ENCODE results near the gene NDUFS2.

The NDUFS2 gene

GRCh38 chr1:161180639-161181038 is 21.5 kb upstream of the NDUFS2 start:
- Histone ChIP-seq H3F3A (ENCODE audit: insufficient read depth, low read length) (no peaks in the 10 kb centered on the region), H3K79me2 (ENCODE audit: insufficient read depth, low read length) (no peaks in the 10 kb centered on the region), H3K9me3 (ENCODE audit: low read length) (no peaks in the 10 kb centered on the region), H3K27ac (ENCODE audit: low read depth, low read length, poor library complexity, severe bottlenecking) (no peak overlapping the region), H3K4me3 (ENCODE audit: low read depth, low read length, poor library complexity, severe bottlenecking) (no peak overlapping the region), H3K9me2 (ENCODE audit: low read depth, low read length) (no peaks in the 10 kb centered on the region), H3K4me1 (ENCODE audit: insufficient read depth, low read length, severe bottlenecking) (peaks cover 45% of the 10 kb centered on the region), H3K9ac (ENCODE audit: low read length) (no peak overlapping the region), H3K4me2 (ENCODE audit: low read length) (no peak overlapping the region), H3K36me3 (ENCODE audit: insufficient read depth, low read length) (no peaks in the 10 kb centered on the region), H3K27me3 (ENCODE audit: insufficient read depth, low read length) (no peaks in the 10 kb centered on the region), H2AFZ (ENCODE audit: low read length) (no peak overlapping the region), H4K20me1 (ENCODE audit: insufficient read depth, low read length) (no peaks in the 10 kb centered on the region)
- TF ChIP-seq, protein P1, sequence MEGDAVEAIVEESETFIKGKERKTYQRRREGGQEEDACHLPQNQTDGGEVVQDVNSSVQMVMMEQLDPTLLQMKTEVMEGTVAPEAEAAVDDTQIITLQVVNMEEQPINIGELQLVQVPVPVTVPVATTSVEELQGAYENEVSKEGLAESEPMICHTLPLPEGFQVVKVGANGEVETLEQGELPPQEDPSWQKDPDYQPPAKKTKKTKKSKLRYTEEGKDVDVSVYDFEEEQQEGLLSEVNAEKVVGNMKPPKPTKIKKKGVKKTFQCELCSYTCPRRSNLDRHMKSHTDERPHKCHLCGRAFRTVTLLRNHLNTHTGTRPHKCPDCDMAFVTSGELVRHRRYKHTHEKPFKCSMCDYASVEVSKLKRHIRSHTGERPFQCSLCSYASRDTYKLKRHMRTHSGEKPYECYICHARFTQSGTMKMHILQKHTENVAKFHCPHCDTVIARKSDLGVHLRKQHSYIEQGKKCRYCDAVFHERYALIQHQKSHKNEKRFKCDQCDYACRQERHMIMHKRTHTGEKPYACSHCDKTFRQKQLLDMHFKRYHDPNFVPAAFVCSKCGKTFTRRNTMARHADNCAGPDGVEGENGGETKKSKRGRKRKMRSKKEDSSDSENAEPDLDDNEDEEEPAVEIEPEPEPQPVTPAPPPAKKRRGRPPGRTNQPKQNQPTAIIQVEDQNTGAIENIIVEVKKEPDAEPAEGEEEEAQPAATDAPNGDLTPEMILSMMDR (IDR thresholded peaks at IDR 0.05; ENCODE audit: low read length): peak; percentile 45; the same call in 1 of the 2 replicates
- no peak for TF ChIP-seq EZH2 (IDR thresholded peaks at IDR 0.05; ENCODE audit: borderline replicate concordance, low read length)

DNA sequence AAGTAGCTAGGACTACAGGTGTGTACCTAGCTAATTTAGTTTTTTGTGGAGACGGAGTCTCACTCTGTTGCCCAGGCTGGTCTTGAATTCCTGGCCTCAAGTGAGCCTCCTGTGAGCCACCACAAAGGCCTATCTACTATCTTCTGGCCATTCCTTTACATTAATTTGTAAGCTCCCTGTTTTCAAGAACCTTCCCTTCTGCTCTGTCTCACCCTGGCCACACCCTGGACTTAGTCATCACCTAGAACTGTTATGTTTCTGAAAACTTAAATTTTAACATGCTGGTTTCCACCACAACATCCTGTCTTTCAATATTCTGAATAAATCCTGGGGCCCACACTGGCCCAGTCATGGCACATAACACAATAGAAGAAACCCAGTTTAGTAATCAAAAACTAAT is 20.0 kb upstream of the NDUFS2 start:
- no peaks in the 10 kb centered on the region for H3K9me3 ChIP-seq (ENCODE audit: low read length)
- no peak overlapping the region for H3K4me3 ChIP-seq (ENCODE audit: low read depth, low read length, poor library complexity, severe bottlenecking)
- no peak overlapping the region for H3K9ac ChIP-seq (ENCODE audit: low read length)
- H3K36me3 ChIP-seq (ENCODE audit: insufficient read depth, low read length): no peaks in the 10 kb centered on the region
- no peak overlapping the region for H3K4me2 ChIP-seq (ENCODE audit: low read length)
- H3K27ac ChIP-seq (ENCODE audit: low read depth, low read length, poor library complexity, severe bottlenecking): no peak overlapping the region
- H2AFZ ChIP-seq (ENCODE audit: low read length): no peak overlapping the region
- 0 out of 2 replicates have a peak, but pooled peaks cover 4% of the 10 kb centered on the region for H3F3A ChIP-seq (ENCODE audit: insufficient read depth, low read length)
- H3K27me3 ChIP-seq (ENCODE audit: insufficient read depth, low read length): no peaks in the 10 kb centered on the region
- no peaks in the 10 kb centered on the region for H4K20me1 ChIP-seq (ENCODE audit: insufficient read depth, low read length)
- H3K9me2 ChIP-seq (ENCODE audit: low read depth, low read length): no peaks in the 10 kb centered on the region
- no peak for TF ChIP-seq EZH2 (IDR thresholded peaks at IDR 0.05; ENCODE audit: borderline replicate concordance, low read length)
- TF ChIP-seq, protein P1 (IDR thresholded peaks at IDR 0.05; ENCODE audit: low read length): no peak
- no peaks in the 10 kb centered on the region for H3K79me2 ChIP-seq (ENCODE audit: insufficient read depth, low read length)
- peaks cover 49% of the 10 kb centered on the region for H3K4me1 ChIP-seq (ENCODE audit: insufficient read depth, low read length, severe bottlenecking)

DNA sequence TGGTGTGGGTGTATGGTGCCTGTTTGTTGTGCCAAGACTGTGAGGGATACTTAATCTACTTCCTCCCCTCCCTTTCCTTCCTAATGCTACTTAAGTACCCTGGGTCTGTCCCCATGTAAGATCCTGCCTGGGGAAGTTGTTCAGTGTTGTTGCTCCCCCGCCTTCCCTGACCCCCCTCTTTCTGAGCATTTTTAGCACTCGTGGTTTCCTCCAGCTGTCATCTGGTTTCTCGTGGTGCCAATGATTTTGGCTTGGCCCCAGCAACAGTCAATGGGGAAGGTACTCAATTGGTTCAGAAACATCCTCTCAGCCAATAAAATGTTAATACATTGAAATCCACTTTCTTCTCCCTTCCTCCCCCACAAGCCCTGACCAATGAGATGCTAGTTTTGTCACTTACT is 16.9 kb upstream of the NDUFS2 start:
- Histone ChIP-seq H3K27me3 (ENCODE audit: insufficient read depth, low read length) (no peaks in the 10 kb centered on the region), H3K4me3 (ENCODE audit: low read depth, low read length, poor library complexity, severe bottlenecking) (peak overlapping the region; percentile 6), H2AFZ (ENCODE audit: low read length) (peak overlapping the region; percentile 7; the same call in 1 of the 2 replicates), H3K79me2 (ENCODE audit: insufficient read depth, low read length) (no peaks in the 10 kb centered on the region), H3K4me2 (ENCODE audit: low read length) (peak overlapping the region; percentile 44), H3K27ac (ENCODE audit: low read depth, low read length, poor library complexity, severe bottlenecking) (peak overlapping the region; percentile 85), H3K9me2 (ENCODE audit: low read depth, low read length) (no peaks in the 10 kb centered on the region), H3K9me3 (ENCODE audit: low read length) (no peaks in the 10 kb centered on the region), H3K4me1 (ENCODE audit: insufficient read depth, low read length, severe bottlenecking) (peaks cover 40% of the 10 kb centered on the region), H4K20me1 (ENCODE audit: insufficient read depth, low read length) (no peaks in the 10 kb centered on the region), H3K36me3 (ENCODE audit: insufficient read depth, low read length) (no peaks in the 10 kb centered on the region), H3F3A (ENCODE audit: insufficient read depth, low read length) (0 out of 2 replicates have a peak, but pooled peaks cover 4% of the 10 kb centered on the region), H3K9ac (ENCODE audit: low read length) (peak overlapping the region; percentile 35; the same call in 1 of the 2 replicates)
- TF ChIP-seq, protein P1 (IDR thresholded peaks at IDR 0.05; ENCODE audit: low read length): no peak
- no peak for TF ChIP-seq EZH2 (IDR thresholded peaks at IDR 0.05; ENCODE audit: borderline replicate concordance, low read length)
